DMS 273 (cell line): Measurements from ENCODE around the gene PRKCA.
"Not testable (repeated sequence)": the region's sequence is repeated elsewhere in the genome, so short reads cannot be mapped to it uniquely, and the experiment has no call there.

Experiments used
- DNase-seq: peaks from one replicate; lab custom pipeline; 2025; ENCODE audit not compliant: unreplicated experiment; lab: John Stamatoyannopoulos, UW

The PRKCA gene

GRCh38 chr17:66585472-66585871 is 283.1 kb downstream of the PRKCA start:
- DNase-seq = no peak

- no peak for DNase-seq
Measured at GRCh38 chr17:66589892-66590291, 287.5 kb downstream of the PRKCA start.

- no peak for DNase-seq
Measured at GRCh38 chr17:66593116-66593515, 290.7 kb downstream of the PRKCA start.

- DNase-seq = no peak
Measured at GRCh38 chr17:66595893-66596292, 293.5 kb downstream of the PRKCA start.

GRCh38 chr17:66602659-66603384 is 300.4 kb downstream of the PRKCA start:
- DNase-seq = no peak

GRCh38 chr17:66604376-66604775 is 302.0 kb downstream of the PRKCA start:
- no peak for DNase-seq

- DNase-seq = no peak
Measured at GRCh38 chr17:66605541-66605940, 303.1 kb downstream of the PRKCA start.

- DNase-seq = no peak
Measured at GRCh38 chr17:66610361-66611133, 308.1 kb downstream of the PRKCA start.

- no peak for DNase-seq
Measured at GRCh38 chr17:66611397-66611796, 309.0 kb downstream of the PRKCA start.

GRCh38 chr17:66612993-66613392 is 310.6 kb downstream of the PRKCA start:
- peak; percentile 36 for DNase-seq

- no peak for DNase-seq
Measured at GRCh38 chr17:66614469-66614868, 312.1 kb downstream of the PRKCA start.

- no peak for DNase-seq
Measured at GRCh38 chr17:66619206-66619605, 316.8 kb downstream of the PRKCA start.

GRCh38 chr17:66620528-66620927 is 318.1 kb downstream of the PRKCA start:
- no peak for DNase-seq

- DNase-seq = not testable (repeated sequence)
Measured at GRCh38 chr17:66624630-66625029, 322.2 kb downstream of the PRKCA start.

GRCh38 chr17:66625311-66625767 is 322.9 kb downstream of the PRKCA start:
- DNase-seq = peak; percentile 33

GRCh38 chr17:66627985-66628384 is 325.6 kb downstream of the PRKCA start:
- DNase-seq = no peak

- no peak for DNase-seq
Measured at GRCh38 chr17:66629762-66630161, 327.3 kb downstream of the PRKCA start.

GRCh38 chr17:66630379-66630778 is 328.0 kb downstream of the PRKCA start:
- DNase-seq = no peak

- DNase-seq = no peak
Measured at GRCh38 chr17:66630828-66631472, 328.5 kb downstream of the PRKCA start.

GRCh38 chr17:66632731-66633130 is 330.3 kb downstream of the PRKCA start:
- no peak for DNase-seq

GRCh38 chr17:66633317-66633965 is 331.0 kb downstream of the PRKCA start:
- DNase-seq = no peak
